ENCODE data around the gene CHRDL2.

Gene CHRDL2

GRCh38 chr11:74685905-74686304 lies 45.3 kb downstream of the CHRDL2 start:
- DNase-seq (ENCODE audit: low read depth in 3 of 3, low spot score in 1 of 3): no peak

DNA sequence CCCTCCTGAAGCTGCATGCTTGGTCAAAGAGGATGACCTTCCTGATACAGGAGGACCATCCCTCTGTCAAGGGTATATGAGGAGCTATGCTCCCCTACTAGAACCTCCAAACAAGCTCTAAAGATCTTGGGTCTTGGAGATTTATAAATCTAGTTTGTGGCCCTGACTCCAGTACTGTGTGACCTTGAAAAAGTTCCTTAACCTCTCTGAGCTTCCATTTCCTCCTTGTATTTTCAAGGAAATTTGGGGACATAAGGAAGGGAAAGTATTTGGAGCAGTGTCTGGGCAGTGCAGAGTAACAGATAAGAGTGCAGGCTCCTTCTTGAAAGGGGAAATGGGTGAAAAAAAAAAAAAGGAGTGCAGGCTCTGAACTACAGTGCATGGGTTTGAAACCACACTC lies 45.9 kb downstream of the CHRDL2 start:
- no peak for DNase-seq (ENCODE audit: low read depth in 3 of 3, low spot score in 1 of 3)

- no peak for DNase-seq (ENCODE audit: low read depth in 3 of 3, low spot score in 1 of 3)
Observed at GRCh38 chr11:74684661-74685060, 46.6 kb downstream of the CHRDL2 start.

DNA sequence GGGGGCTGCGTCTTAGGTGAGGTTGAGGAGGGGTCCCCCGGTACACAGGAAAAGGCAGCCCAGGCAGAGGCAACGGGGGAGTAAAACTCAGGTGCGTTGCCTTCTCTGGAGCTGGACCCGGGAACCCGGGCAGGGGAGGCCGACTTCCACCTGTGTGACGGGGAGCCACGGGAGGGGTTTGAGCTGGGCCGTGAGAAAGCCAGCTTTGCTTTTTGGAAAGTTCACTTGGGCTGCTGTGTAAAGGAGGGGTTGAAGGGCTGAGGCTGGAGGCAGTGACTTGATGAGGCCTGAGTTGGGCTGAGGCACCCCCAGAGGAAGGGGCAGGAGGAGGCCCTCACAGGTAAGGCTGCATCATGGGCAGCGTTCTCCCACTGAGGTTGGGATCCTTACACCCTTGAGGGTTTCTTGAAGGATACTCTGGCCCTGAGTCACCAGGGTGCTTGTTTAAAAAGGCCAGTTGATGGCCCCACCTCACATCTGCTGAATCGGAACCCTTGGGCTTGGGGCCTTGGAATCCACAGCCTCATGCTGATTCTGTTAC lies 47.2 kb downstream of the CHRDL2 start:
- DNase-seq (ENCODE audit: low read depth in 3 of 3, low spot score in 1 of 3): no peak

DNA sequence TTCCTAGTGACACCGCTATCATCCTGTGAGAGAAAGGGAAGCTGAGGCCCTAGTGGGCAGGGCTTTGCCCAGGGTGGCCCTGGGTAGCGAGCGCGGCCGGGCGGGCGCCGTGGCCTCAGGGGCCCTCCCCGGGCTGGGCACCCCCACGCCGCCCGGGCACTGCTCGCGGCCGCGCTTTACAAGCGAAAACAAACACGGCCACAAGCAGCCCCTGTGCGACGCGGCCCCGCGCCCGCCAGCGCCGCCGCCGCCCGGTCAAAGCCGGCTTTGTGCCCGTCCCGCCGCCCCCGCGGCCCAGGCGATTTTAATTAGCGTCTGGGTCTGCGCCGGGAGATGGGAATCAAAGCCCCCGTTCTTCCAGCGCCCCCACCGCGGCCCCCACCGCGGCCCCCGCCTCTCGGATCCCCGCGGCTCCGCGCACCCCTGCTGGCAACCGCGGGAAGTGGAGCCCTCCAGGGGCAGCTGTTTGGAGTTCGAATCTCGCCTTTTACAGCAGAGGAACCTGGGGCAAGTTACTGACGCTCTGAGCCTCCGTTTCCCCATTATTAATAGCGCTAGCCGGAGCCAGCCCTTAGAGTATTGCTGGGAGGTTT lies 47.9 kb downstream of the CHRDL2 start:
- no peak for DNase-seq (ENCODE audit: low read depth in 3 of 3, low spot score in 1 of 3)

- no peak for DNase-seq (ENCODE audit: low read depth in 3 of 3, low spot score in 1 of 3)
Observed at GRCh38 chr11:74682731-74683278, 48.4 kb downstream of the CHRDL2 start.

DNA sequence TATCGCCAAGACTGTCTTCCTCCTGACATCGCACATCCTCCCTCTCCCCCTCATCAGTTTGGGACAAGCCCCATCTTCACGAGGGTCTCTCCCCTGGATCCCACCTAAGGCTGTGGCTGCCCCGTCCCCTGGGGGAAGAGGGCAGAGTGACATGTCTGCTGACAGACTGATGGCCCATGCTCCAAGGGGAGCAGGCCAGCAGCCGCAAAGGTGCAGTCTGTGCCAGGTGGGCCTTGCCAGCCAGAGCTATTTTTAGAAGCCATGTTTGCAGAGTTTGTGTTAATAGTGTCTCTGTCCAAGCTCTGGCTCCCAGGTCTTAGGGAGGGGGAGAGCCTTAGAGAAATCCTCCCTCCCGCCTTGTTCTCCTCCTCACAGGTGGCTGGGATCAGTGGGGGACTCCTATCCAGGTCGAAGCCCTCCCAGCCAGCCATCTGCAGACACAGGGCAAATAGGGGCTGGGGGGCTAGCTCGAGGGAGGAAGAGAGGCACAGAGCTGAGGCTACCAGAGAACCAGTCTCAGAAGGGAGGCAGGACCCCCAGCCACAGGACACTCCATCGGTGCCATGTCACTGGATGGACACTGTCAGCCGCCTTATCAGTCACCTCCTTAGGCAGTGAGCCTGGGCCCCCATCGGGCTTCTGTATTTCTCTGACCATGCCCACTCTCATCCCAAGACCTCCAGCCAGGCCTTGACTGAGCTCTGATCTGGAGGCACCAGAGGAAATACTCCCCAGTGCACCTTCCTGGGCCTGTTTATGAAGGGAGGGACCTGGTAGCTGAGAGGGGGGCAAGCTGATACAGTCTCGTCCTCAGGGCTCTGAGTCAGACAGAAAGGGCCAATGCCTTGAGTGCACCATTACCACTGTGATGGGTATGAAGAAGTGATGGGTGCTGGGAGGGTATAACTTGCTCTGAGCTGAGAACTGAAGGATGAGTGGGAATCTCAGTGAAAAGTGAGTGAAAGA lies 49.3 kb downstream of the CHRDL2 start:
- no peak for DNase-seq (ENCODE audit: low read depth in 3 of 3, low spot score in 1 of 3)

GRCh38 chr11:74680703-74681531 lies 50.3 kb downstream of the CHRDL2 start:
- no peak for DNase-seq (ENCODE audit: low read depth in 3 of 3, low spot score in 1 of 3)

GRCh38 chr11:74680035-74680671 lies 51.1 kb downstream of the CHRDL2 start:
- no peak for DNase-seq (ENCODE audit: low read depth in 3 of 3, low spot score in 1 of 3)

DNA sequence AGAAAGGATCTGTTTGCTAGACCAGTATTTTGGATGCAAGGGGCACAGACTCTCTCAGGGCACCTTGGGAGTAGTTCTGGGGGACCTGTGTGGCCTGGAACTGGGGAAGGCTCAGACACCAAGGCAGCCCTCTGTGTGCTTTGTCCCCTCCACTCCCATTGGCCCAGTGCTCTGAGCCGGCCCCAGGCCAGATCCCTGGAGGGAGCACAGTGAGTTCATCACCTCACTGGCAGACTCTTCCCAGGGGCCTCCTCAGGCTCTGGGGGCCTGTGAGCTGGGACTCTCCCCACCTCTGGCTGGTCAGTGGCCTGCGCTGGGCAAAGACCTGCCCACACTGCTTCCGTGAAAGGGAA lies 51.7 kb downstream of the CHRDL2 start:
- no peak for DNase-seq (ENCODE audit: low read depth in 3 of 3, low spot score in 1 of 3)

- DNase-seq (ENCODE audit: low read depth in 3 of 3, low spot score in 1 of 3): no peak
Observed at GRCh38 chr11:74678591-74679512, 52.4 kb downstream of the CHRDL2 start.

DNA sequence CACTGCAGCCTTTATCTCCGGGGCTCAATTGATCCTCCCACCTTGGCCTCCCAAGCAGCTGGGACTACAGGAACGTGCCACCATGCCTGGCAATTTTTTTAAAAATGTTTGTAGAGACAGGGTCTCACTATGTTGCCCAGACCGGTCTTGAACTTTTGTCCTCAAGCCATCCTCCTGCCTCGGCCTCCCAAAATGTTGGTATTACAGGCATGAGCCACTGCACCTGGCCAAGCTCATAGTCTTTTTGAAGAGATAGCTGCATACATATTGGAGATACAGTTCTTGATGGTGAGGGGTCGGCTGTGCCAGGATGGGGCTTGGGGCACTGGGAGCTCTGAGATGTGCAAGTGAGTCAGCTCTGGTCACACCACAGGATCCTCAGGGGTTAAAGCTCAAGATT lies 53.2 kb downstream of the CHRDL2 start:
- no peak for DNase-seq (ENCODE audit: low read depth in 3 of 3, low spot score in 1 of 3)

- no peak for DNase-seq (ENCODE audit: low read depth in 3 of 3, low spot score in 1 of 3)
Observed at GRCh38 chr11:74677131-74677530, 54.1 kb downstream of the CHRDL2 start.

DNA sequence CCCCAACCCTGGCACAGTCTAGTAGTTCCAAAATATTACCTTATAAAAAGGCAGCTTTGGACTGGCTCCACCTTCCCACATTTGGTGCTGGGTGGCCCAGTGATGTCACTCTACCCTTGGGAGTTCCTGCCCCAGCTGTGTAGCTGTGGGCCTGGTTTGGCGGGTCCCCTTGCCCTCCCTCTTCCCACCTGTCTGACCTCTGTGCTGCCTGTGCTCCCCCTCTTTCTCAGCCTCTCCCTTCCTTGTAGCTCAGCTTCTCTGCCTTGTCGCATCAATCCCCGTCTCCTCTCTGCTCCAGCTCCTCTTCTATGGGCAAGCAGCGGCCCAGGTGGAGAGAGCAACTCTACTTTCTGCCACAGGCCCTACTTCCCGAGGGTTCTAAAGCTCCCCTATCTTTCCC lies 54.6 kb downstream of the CHRDL2 start:
- no peak for DNase-seq (ENCODE audit: low read depth in 3 of 3, low spot score in 1 of 3)

- DNase-seq (ENCODE audit: low read depth in 3 of 3, low spot score in 1 of 3): no peak
Observed at GRCh38 chr11:74675761-74676160, 55.5 kb downstream of the CHRDL2 start.

- DNase-seq (ENCODE audit: low read depth in 3 of 3, low spot score in 1 of 3): no peak
Observed at GRCh38 chr11:74673693-74674360, 57.4 kb downstream of the CHRDL2 start.

DNA sequence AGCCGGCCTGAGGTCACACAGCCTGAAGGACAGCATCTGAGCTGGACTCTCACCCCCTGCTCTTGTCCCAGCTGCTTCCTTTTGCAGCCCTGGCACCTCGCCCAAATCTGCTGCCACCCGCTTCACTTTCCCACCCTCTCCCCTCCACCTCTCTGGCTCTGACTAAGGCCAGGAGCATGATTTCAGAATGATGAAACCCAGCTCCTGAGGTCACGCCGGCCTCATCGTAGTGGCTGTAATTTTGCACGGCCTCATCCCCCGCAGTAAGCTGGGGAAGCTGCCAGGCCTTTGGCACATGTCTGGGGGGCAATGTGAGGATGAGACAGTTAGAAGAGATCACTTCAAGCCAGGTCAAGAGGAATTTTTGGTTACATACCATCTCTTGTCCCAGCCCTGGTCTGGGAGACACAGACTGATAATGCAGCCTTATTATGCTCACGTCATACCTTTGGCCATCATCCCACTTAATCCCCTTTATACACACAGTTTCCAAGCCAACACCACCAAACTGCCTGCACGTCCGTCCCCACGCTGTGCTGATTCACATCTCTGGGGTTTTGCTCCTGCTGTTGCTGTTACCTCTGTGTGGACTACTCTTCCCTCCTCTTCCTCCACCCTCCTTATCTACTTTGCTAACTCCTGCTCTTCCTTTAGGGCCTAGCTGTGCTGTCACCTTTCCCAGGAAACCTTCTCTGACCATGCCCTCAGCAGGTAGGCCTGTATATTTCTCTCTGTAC lies 58.1 kb downstream of the CHRDL2 start:
- no peak for DNase-seq (ENCODE audit: low read depth in 3 of 3, low spot score in 1 of 3)

- no peak for DNase-seq (ENCODE audit: low read depth in 3 of 3, low spot score in 1 of 3)
Observed at GRCh38 chr11:74672332-74672955, 58.8 kb downstream of the CHRDL2 start.
